HG02981 (cell line): ENCODE results near the gene CDK6.

ENCODE experiments used
- ATAC-seq: cut with Tn5 transposase; IDR thresholded peaks from one replicate; pipeline ENCODE4 v1.9.1; 2021; ENCODE audit warnings: mild to moderate bottlenecking, moderate library complexity; ENCODE audit not compliant: unreplicated experiment

CDK6 gene

GRCh38 chr7:92685136-92686042 is 151.0 kb downstream of the CDK6 start:
- ATAC-seq: no peak

DNA sequence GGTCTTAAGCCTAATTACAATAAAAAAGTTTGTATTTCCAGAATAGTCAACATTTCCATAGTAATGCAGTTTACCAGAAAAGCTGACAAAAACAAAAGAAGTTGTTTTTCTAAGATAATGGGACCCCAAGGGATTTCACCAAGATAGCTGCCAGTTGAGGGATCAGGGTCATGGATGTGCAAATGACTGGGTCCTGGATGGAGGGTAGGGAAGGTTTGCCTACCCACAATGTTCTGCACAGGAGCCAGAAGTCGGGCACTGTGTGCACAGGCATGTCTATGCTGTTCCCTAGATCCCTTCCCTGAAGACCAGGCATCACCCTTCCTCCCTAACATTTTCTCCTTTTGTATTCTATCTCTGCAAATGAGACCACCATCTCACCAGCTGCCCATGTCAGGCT is 152.1 kb downstream of the CDK6 start:
- ATAC-seq: no peak

- no peak for ATAC-seq
These were observed 153.4 kb downstream of the CDK6 start for GRCh38 chr7:92682903-92683539.

GRCh38 chr7:92682330-92682729 is 154.0 kb downstream of the CDK6 start:
- no peak for ATAC-seq

DNA sequence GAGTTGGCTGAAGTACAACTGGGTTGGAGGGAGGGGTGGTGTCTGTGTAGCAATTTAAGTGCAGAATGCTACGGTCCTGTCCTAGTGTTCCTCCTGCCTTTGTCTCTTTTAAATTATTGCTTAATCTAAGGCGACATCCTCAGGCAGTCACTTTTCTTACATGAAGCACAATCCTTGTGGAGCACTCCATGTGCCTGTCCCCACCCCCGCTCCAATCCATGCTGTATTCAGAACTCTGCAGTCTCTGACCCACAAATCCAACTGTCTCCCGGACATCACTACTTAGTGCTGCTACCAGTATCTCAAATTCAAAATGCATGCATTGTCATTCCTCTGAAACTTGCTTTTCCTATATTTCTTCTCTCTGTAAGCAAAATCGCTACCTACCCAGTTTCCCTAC is 154.7 kb downstream of the CDK6 start:
- no peak for ATAC-seq

GRCh38 chr7:92680442-92680841 is 155.9 kb downstream of the CDK6 start:
- no peak for ATAC-seq

DNA sequence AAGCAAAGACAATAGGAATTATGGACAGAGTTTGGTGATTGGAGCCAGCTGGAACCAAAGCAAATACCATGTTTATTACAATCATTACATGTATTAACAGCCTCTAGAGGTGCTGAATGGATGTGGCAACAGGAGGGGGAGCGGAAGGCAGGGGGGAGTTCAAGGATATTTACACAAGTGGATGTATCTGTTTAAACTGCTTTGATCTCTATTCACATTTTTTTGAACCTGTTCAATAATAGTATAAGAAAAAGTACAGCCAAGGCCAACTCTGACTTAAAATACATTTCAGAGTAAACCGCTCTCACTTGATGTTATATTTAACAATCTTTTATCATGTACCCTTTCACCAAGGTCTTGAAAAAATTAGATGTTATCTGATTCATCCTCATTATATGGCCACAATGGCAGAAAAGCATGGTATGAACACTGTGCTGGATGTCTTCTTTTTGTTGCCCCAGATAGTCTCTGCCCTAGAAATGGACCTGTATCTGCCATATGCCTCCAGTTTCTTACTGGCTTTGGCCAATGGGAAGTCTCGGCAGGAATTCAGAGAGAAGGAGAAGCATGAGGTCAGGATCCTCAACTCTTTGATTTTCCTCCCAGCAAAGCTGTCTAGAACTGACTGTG is 158.0 kb downstream of the CDK6 start:
- no peak for ATAC-seq

GRCh38 chr7:92674379-92674778 is 162.0 kb downstream of the CDK6 start:
- ATAC-seq: peak; percentile 68

GRCh38 chr7:92671505-92672169 is 164.7 kb downstream of the CDK6 start:
- ATAC-seq: no peak

- ATAC-seq: no peak
These were observed 166.0 kb downstream of the CDK6 start for GRCh38 chr7:92670204-92670851.

- ATAC-seq: no peak
These were observed 166.7 kb downstream of the CDK6 start for GRCh38 chr7:92669616-92670165.

- no peak for ATAC-seq
These were observed 167.8 kb downstream of the CDK6 start for GRCh38 chr7:92668564-92668963.

DNA sequence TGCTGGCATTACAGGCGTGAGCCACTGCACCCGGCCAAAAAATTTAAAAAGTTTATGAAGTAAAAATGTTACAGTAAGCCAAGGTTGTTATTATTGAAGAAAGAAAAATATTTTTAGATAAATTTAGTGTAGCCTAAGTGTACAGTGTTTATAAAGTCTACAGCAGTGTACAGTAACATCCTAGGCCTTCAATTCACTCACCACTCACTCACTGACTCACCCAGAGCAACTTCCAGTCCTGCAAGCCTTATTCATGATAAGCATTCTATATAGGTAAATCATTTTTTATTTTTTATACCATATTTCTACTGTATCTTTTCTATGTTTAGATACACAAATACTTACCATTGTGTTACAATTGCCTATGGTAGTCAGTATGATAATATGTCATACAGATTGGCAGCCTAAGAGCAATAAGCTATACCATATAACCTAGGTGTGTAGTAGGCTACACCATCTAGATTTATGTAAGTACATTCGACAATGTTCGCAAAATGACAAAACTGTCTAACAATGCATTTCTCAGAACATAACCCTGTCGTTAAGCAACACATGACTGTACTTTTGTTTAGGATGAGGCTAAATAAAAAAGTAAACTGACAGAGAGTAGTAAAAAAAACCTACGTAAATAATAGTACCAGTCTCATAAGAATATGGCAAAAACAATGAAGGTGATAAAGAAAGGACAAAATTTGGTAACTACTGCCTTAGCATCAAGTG is 168.4 kb downstream of the CDK6 start:
- ATAC-seq: no peak

GRCh38 chr7:92665926-92666325 is 170.4 kb downstream of the CDK6 start:
- ATAC-seq: no peak

GRCh38 chr7:92661651-92662050 is 174.7 kb downstream of the CDK6 start:
- ATAC-seq: no peak

DNA sequence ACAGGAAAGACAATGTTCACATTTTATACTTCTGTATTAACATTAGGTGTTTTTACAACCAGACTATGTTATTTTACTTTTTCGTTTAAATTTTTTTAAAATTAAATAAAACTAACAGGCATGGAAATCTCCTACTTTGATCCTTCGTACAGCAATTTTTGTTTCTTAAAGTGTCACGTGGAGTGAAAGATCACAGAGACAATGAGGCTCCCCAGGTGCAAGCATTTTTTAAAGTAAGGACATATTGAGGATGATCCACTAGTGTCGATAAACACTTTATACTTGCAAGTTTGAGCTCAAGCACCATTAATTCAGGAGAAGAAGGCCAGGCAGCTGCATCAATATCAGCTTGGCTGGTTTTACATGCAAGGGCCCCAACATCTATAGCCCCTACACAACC is 177.7 kb downstream of the CDK6 start:
- ATAC-seq: no peak

DNA sequence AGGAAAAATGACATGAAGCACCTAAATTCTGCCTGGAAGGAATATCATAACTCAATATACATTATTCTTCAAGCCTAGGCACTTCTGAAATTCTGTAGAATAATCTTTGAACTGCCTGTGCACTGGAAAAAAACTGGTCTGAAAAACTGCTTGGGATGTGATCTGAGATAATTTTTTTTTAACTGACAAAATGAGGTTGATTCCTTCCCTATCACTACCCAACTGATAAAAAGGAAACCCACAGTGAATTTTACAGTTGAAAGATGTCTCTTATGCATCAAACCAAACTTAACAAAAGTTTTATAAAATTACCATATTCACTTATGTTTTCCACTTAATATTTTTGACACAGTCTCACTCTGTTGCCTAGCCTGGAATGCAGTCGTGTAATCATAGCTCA is 179.0 kb downstream of the CDK6 start:
- no peak for ATAC-seq

DNA sequence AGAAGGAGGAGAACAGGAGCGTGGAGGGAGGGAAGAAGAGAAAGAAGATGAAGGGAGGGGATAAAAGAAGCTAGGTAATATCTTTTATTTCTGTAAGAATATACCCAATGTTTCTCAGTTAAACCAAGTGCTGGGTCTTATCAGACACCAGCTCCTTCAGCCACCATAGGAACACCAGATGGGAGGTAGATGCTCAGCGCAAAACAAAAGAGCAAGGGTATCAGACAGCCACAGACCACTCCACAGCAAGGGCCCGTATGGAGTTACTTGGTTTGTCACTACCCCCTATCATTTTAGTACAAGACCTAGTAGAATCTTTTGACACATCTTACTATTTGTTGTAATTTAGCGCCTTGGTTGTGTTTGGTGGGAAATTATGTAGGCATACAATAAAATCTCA is 180.3 kb downstream of the CDK6 start:
- ATAC-seq: no peak

DNA sequence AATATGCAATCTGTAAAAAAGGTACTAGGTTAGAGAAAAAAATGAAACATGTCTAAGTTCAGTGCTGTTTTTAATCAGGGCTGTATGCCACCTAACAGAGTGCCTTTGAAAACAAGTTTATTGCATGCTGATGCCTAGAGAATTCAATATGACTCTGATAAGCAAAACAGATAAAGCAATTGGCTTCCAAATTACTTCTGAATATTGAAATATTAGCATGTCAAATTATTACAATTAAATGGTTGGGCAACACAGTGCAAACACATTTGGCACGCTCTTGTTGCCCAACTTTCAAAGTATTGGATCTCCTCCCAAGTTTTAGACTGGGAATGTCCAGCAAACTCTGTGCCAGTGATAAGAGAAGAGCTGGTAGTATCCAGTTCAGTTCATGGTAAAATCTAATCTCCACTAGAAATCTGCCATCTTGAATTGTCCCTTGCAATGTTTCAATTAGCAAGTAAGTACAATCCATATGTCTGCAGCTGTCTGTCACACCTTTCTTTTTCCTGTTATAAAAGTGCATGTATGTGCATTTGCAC is 181.0 kb downstream of the CDK6 start:
- ATAC-seq: no peak

DNA sequence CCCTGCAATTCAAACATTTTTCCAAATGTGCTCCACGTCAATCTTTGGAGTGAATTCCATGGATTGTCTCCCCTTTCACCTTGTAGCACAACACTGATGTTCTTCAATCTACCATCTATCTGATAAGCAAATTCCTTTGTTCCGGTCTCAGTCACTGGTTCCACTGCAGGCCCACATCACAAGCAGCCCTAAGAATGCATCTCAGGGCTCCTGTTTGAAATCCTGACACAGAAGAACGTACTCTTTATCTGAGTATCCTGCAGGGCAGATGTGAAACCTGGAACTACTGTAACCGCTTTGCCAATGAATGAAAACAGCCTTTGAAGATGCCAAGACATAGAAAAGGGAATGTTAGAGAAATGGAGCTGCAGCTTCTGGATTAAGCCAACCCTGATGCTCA is 183.2 kb downstream of the CDK6 start:
- no peak for ATAC-seq
